K562 (cell line): ENCODE measurements around the gene SGK1. TPM values are rescaled to one million over a fixed set of nuclear protein-coding genes. Genes with fewer than 3 reads are reported as not detected.

Experiments used
- BRD9 ChIP-seq: fragments of 450-650 bp; IDR thresholded peaks from 2 replicates; pipeline ENCODE4 v1.6.1; 2018; ENCODE audit warnings: low read depth; ENCODE audit not compliant: partially characterized antibody
- CTCF ChIP-seq, 3 experiments: IDR thresholded peaks in 2 of 3; conservative IDR thresholded peaks in 1 of 3; 2 replicates each; pipeline ENCODE4 v1.5.1; 2011 to 2012; ENCODE audit warnings: low read length in 3 of 3, mild to moderate bottlenecking in 3 of 3, control low read depth in 2 of 3, improper control_type of control experiment in 1 of 3, inconsistent platforms in 1 of 3, low read depth in 1 of 3, mixed read lengths in 1 of 3, moderate library complexity in 1 of 3; ENCODE audit not compliant: insufficient read depth in 2 of 3
- DEAF1 ChIP-seq: fragments of 450-650 bp; formaldehyde crosslinking; IDR thresholded peaks from 2 replicates; pipeline ENCODE4 v1.4.0; 2020; ENCODE audit warnings: mild to moderate bottlenecking, moderate library complexity
- MYC ChIP-seq, 2 experiments: fragments of 250-450 bp in 1 of 2; sonication (Bioruptor Pico) in 1 of 2; IDR thresholded peaks; 2 replicates each; pipeline versions ENCODE4 v1.5.1 to v1.6.1; 2012 to 2021; ENCODE audit warnings: low read depth in 2 of 2, borderline replicate concordance in 1 of 2, improper control_type of control experiment in 1 of 2, low read length in 1 of 2, mild to moderate bottlenecking in 1 of 2, moderate library complexity in 1 of 2
- PRDM10 ChIP-seq: fragments of 450-650 bp; IDR thresholded peaks from 2 replicates; pipeline ENCODE4 v1.6.1; 2018; ENCODE audit not compliant: partially characterized antibody
- REST ChIP-seq, 2 experiments: fragments of 450-650 bp; formaldehyde crosslinking in 1 of 2; IDR thresholded peaks; 2 replicates each; pipeline versions ENCODE4 v1.4.0 to v1.6.1; 2014 to 2020; ENCODE audit warnings: mild to moderate bottlenecking in 2 of 2, borderline replicate concordance in 1 of 2, low read depth in 1 of 2
- ZSCAN29 ChIP-seq: fragments of 450-650 bp; IDR thresholded peaks from 2 replicates; pipeline ENCODE4 v1.6.1; 2017
- polyA plus RNA-seq, 8 experiments: library from polyadenylated mRNA; depleted of rRNA in 4 of 8; stranded (reverse) in 5 of 8; unstranded in 3 of 8; fragments of >200 nt; fragmentation: Nextera tagmentation in 2 of 8; fragmentation: Illumina TruSeq in 1 of 8; extraction: Ambion mirVana in 2 of 8; extraction: Trizol in 1 of 8; gene quantifications; 2 replicates each; pipeline versions ENCODE4 v1.2.1 to v1.2.3, GENCODE V29; 2011 to 2014; ENCODE audit warnings: inconsistent platforms in 1 of 8, missing spikeins in 1 of 8
- total RNA-seq, 7 experiments: library from RNA; depleted of rRNA in 6 of 7; stranded (reverse); fragments of >200 nt in 6 of 7; fragmentation: Illumina TruSeq in 2 of 7; extraction: Trizol in 2 of 7; gene quantifications; 2 replicates each; pipeline versions ENCODE4 v1.2.1 to v1.2.3, GENCODE V29; 2011 to 2021; ENCODE audit warnings: low replicate concordance in 1 of 7

SGK1 gene
- total and polyA plus RNA-seq, 9 of the 15 experiments (the other 6 are each of a cell fraction or from before 2014, with no cell fraction given): 3.5 to 7.2 (median 3.9) TPM

DNA sequence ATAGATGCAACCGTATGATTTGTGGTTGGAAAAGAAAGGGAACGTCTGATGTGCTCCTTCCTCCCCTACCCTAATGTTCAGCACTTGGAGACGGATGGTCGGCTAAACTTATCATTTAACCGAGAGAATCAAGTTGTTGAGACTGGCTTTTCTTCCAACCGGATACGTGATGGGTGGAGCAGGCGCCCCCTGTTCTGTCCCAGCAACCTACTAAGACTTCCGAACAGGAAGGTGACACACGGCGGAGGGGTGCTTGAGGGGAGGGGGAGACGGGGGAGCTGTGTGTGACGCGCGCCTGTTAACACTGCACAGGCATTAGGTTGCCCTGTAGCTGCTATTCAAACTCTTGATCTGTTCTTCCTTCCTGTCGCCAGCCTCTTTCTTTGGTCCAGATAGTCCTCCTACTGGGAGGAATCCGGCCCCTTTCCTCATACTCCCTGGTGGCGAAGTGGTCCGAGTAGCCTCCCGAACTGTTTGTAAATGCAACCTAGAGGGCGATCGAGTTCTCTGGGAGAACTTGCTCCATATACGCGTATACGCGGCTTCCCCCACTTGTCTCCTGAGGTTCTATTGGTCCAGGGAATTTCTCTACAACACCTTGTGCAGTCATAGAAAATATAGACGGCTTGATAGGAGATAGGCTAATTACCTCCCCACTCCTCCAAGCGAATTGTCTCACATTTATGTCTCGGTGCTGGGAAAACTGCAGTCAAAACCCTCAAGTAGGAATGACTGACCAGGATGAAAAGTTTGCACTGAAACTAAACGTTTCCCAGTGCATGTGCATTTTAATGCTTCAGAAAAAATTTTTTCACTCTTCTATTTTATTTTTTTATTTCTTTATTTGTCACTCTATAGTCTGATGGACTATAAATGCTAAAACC lies 139.5 kb downstream of the SGK1 start (continued):
- TF ChIP-seq REST (IDR thresholded peaks at IDR 0.05; ENCODE audit: borderline replicate concordance) (peak; percentile 74), REST (CRISPR knock-in tag; IDR thresholded peaks at IDR 0.05; ENCODE audit: low read depth) (no peak), PRDM10 (peak; percentile 57), DEAF1 (CRISPR knock-in tag) (peak; percentile 57; the same call in 1 of the 2 replicates), CTCF (IDR thresholded peaks at IDR 0.05 in 2 of 3, conservative IDR thresholded peaks at IDR 0.05 in 1 of 3; ENCODE audit: insufficient read depth in 2 of 3, low read depth in 1 of 3, low read length in 3 of 3) (peak; percentile 80 to 87 (median 84)), ZSCAN29 (peak; percentile 86), MYC (IDR thresholded peaks at IDR 0.05; ENCODE audit: low read depth, low read length) (peak; percentile 13; the same call in 1 of the 2 replicates), MYC (CRISPR knock-in tag; IDR thresholded peaks at IDR 0.05; ENCODE audit: borderline replicate concordance, low read depth) (no peak), BRD9 (no peak)
